Nephron progenitor cell (in vitro differentiated cells): ENCODE data around the gene DPRX.

Source experiments
- DNase-seq: peaks from one replicate; pipeline ENCODE4 v3.0.0; 2021
- H3K27ac Mint-ChIP-seq: 2 replicates; pipeline ENCODE4 v1.8.0; 2021; ENCODE audit warnings: mild to moderate bottlenecking, moderate library complexity, mixed read lengths
- H3K27me3 Mint-ChIP-seq: 2 replicates; pipeline ENCODE4 v1.8.0; 2021; ENCODE audit warnings: mild to moderate bottlenecking, low read depth, mixed read lengths; ENCODE audit not compliant: poor library complexity
- H3K36me3 Mint-ChIP-seq: 2 replicates; pipeline ENCODE4 v1.8.0; 2021; ENCODE audit warnings: low read depth, mixed read lengths
- H3K4me1 Mint-ChIP-seq: 2 replicates; pipeline ENCODE4 v1.8.0; 2021; ENCODE audit warnings: mixed read lengths
- H3K4me3 Mint-ChIP-seq: 2 replicates; pipeline ENCODE4 v1.8.0; 2021; ENCODE audit warnings: mild to moderate bottlenecking, moderate library complexity, mixed read lengths
- H3K9me3 Mint-ChIP-seq: 2 replicates; pipeline ENCODE4 v1.8.0; 2021; ENCODE audit warnings: mild to moderate bottlenecking, moderate library complexity, mixed read lengths
- TF ChIP-seq, protein P1 (sequence below): fragments of 200-600 bp; sonication (generic); IDR thresholded peaks from 2 replicates; pipeline ENCODE4 v1.5.0; 2021; ENCODE audit warnings: antibody characterized with exemption

The DPRX gene

DNA sequence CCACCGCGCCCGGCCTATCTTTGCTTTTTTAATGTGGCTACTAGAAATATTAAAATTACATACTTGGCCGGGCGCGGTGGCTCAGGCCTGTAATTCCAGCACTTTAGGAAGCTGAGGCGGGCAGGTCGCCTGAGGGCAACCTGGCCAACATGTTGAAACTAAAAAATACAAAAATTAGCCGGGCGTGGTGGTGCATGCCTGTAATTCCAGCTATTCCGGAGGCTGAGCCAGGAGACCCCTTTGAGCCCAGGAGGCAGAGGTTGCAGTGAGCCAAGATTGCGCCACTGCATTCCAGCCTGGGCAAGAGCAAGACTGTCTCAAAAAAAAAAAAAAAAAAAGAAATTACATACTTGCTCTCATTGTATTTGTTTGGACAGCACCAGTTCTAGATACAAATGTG is 34.8 kb upstream of the DPRX start:
- H3K27ac Mint-ChIP-seq: no peak overlapping the region
- no peaks in the 10 kb centered on the region for H3K36me3 Mint-ChIP-seq
- H3K4me1 Mint-ChIP-seq: peaks cover 5% of the 10 kb centered on the region
- H3K27me3 Mint-ChIP-seq: peaks cover 3% of the 10 kb centered on the region
- H3K4me3 Mint-ChIP-seq: no peak overlapping the region
- no peaks in the 10 kb centered on the region for H3K9me3 Mint-ChIP-seq
- TF ChIP-seq, protein P1, sequence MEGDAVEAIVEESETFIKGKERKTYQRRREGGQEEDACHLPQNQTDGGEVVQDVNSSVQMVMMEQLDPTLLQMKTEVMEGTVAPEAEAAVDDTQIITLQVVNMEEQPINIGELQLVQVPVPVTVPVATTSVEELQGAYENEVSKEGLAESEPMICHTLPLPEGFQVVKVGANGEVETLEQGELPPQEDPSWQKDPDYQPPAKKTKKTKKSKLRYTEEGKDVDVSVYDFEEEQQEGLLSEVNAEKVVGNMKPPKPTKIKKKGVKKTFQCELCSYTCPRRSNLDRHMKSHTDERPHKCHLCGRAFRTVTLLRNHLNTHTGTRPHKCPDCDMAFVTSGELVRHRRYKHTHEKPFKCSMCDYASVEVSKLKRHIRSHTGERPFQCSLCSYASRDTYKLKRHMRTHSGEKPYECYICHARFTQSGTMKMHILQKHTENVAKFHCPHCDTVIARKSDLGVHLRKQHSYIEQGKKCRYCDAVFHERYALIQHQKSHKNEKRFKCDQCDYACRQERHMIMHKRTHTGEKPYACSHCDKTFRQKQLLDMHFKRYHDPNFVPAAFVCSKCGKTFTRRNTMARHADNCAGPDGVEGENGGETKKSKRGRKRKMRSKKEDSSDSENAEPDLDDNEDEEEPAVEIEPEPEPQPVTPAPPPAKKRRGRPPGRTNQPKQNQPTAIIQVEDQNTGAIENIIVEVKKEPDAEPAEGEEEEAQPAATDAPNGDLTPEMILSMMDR: no peak
- DNase-seq: no peak

DNA sequence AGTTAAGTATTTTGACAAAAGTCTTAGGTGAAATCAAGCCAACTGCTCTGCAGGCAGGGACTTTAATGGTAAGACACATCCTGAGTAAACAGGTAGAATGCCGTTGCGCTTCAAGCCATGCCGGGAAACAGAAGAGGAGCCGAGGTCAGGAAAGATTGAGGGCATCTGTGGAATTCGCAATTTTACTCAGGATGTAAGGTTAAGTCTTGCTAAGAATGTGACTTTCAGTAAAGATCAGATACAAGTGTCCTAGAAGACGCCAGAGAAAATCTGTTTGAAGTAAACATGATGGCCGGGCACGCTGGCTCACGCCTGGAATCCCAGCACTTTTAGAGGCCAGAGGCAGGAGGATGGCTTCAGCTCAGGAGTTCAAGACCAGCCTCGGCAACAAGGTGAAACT is 33.4 kb upstream of the DPRX start:
- DNase-seq: no peak
- no peaks in the 10 kb centered on the region for H3K9me3 Mint-ChIP-seq
- no peak overlapping the region for H3K27ac Mint-ChIP-seq
- H3K4me1 Mint-ChIP-seq: peaks cover 5% of the 10 kb centered on the region
- peaks cover 3% of the 10 kb centered on the region for H3K27me3 Mint-ChIP-seq
- TF ChIP-seq, protein P1: no peak
- no peak overlapping the region for H3K4me3 Mint-ChIP-seq
- H3K36me3 Mint-ChIP-seq: no peaks in the 10 kb centered on the region

DNA sequence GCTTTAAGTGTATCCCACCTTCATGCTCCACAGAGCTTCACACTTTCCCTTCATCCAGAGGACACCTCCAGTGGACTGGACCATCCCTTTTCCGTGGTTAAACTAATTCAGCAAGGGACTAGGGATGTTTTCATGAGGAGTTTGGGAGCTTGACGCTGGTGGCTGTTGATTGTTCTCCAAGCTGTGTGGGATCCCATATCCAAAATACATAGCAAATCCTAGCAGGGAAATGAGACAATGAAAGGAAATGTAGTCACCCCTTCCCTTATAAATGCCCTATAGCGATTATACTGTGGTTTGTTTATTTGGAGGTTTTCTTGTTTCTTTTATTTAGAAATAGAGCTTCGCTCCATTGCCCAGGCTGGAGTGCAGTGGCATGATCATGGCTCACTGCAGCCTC is 31.6 kb upstream of the DPRX start:
- Mint-ChIP-seq H3K4me1 (no peaks in the 10 kb centered on the region), H3K36me3 (no peaks in the 10 kb centered on the region), H3K27ac (no peak overlapping the region), H3K9me3 (no peaks in the 10 kb centered on the region), H3K27me3 (peaks cover 5% of the 10 kb centered on the region), H3K4me3 (no peak overlapping the region)
- no peak for DNase-seq
- TF ChIP-seq, protein P1: no peak

DNA sequence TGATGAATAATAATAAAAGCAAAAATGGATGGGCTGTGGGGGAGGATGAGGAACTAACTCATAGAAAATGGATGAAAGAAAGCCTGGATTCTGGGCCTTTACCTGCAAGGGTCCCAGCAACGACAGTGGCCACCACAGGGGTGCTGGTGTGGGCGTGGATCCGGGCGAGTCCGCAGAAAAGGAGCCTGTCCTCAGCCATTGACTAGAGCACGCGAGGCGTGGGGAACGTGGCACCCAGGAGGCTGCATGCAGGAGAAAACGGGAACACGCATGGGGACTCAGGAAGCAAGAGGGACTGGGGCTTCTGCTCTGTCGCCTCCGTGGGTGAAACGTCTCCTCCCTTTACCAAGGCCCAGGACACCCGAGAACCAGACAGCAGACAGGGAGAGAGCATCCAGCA is 25.8 kb upstream of the DPRX start:
- Mint-ChIP-seq H3K9me3 (no peaks in the 10 kb centered on the region), H3K4me3 (no peak overlapping the region), H3K4me1 (no peaks in the 10 kb centered on the region), H3K36me3 (no peaks in the 10 kb centered on the region), H3K27me3 (peaks cover 3% of the 10 kb centered on the region), H3K27ac (no peak overlapping the region)
- TF ChIP-seq, protein P1: no peak
- DNase-seq: no peak

- no peak overlapping the region for H3K27ac Mint-ChIP-seq
- peaks cover 7% of the 10 kb centered on the region for H3K4me1 Mint-ChIP-seq
- peaks cover 2% of the 10 kb centered on the region for H3K27me3 Mint-ChIP-seq
- no peaks in the 10 kb centered on the region for H3K36me3 Mint-ChIP-seq
- no peaks in the 10 kb centered on the region for H3K9me3 Mint-ChIP-seq
- TF ChIP-seq, protein P1: no peak
- no peak for DNase-seq
- H3K4me3 Mint-ChIP-seq: no peak overlapping the region
These were observed 23.4 kb upstream of the DPRX start for GRCh38 chr19:53608381-53608780.

- Mint-ChIP-seq H3K4me3 (no peak overlapping the region), H3K9me3 (no peaks in the 10 kb centered on the region), H3K4me1 (peaks cover 7% of the 10 kb centered on the region), H3K27me3 (no peaks in the 10 kb centered on the region), H3K36me3 (no peaks in the 10 kb centered on the region), H3K27ac (peak overlapping the region; percentile 8)
- no peak for DNase-seq
- TF ChIP-seq, protein P1: no peak
These were observed 18.9 kb upstream of the DPRX start for GRCh38 chr19:53612762-53613526.
